ENCODE results near the gene DCLK1.
A peak's percentile ranks its signal among the peaks of the same experiment; 100 is the strongest.

Gene DCLK1

DNA sequence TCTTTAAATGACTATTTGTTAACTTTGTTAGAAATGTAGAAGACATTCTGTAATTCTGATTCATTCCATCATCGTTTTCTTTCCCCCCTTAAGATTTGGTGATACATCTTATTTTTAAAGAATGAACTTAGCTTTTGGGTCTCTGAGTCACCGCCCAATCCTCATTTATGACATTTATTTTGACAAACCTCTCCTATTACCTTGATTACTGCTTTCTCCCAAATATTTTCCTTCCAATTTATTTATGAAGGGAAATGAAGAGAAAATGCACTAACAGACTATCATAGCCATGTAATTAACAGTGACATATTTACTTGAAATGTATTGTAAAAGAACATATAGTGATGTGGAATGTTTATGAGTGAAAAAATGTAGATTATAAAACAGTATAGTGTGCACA, 241.6 kb downstream of the DCLK1 start:
- DNase-seq, result no peak

DNA sequence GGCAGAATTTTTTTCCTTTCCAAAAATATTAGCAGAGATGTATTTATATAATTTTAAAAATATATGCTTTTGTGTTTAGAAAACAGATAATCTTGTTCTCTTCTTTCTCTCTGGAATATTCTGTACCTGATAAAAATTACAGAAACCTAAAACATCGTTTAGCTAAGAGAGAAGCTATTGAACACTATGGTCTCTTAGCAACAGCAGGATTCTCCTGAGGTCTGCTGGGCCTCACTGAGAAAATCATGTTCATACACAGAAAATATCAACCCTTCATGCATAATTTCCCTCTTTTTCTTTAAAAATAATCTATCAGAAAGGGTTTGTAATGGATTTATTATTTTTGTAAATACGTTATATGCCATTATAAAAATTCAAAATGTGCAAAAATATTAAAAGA, 242.2 kb downstream of the DCLK1 start:
- no peak for DNase-seq

DNA sequence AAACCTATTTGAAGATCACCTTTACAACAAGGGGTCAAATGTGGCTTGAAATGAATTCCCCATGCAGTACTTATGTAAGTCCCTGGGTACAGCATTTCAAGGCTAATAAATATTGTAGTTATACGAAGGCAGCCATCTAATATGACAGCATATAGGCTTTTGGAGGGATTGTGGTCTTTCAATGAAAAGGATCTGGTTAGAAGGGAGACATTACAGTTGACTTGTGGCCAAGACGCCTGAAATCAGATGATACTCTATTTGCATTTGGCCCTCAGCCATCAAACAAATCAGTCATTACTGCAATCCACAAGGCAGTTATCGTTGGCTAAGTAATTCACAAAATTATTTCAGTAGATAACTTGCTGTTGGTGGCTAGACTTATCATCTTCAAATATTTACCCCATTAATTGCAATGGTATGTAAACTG, 242.7 kb downstream of the DCLK1 start:
- no peak for DNase-seq

DNA sequence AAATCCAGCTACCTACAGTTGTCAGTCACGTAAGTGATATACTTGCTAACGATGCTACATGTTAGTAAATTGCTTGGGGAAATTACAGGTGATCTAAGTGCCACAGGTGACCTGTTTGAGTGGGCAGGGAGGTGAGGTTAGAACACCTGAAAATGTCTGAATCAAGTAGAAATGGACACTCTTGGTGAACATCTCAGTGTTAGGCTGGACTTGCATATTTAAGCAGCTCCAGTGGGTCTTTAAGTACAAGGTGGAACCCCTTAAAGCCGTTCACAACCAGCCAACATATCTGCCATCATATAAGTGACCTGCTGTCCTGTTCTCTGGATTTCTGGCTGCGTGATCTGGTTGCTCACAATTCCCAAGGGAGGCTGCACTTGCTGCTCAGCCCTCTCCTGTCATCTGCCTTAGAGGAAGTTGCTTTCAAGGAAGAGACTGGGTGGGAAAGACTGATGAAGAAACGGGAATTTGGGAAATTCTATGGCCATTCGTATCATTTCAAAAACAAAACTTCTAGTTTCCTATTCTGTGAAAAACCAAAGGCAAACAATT, 244.0 kb downstream of the DCLK1 start:
- DNase-seq, result no peak

DNA sequence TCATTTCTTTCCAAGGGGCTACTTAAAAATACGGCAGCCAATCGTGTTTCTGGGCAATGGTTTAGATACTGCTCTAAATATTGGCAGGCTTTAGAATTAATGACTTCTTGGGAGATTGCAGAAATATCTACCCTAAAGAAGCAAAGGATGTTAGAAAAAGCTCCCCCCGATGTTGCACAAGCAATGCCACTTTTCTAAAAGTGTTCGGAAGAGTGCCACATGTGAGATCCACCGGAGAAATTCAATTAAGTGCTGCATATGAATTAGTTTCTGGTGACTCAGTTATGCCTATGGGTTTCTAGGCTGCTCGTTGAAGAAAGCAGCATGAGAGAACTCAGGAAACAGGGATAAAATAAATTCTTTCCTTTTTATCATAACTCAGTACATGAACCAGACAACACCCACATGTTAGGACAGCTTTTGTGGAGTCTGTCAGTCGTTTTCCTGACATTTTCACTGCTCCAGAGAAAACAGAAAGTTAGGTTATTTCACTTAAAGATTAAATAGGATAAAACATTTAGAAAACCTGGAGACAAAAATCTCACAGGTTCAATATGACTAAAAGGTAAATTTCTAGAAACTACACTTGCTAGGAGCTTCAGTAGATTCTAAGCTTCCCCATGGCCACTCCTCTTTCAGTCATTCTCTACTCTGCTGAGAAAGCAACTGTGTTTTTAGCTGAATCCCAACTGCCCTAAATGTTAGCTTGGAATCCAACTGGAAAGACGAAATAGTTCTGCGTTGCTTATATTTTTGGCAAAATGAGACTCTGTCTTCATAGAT, 244.7 kb downstream of the DCLK1 start:
- DNase-seq, result no peak

DNA sequence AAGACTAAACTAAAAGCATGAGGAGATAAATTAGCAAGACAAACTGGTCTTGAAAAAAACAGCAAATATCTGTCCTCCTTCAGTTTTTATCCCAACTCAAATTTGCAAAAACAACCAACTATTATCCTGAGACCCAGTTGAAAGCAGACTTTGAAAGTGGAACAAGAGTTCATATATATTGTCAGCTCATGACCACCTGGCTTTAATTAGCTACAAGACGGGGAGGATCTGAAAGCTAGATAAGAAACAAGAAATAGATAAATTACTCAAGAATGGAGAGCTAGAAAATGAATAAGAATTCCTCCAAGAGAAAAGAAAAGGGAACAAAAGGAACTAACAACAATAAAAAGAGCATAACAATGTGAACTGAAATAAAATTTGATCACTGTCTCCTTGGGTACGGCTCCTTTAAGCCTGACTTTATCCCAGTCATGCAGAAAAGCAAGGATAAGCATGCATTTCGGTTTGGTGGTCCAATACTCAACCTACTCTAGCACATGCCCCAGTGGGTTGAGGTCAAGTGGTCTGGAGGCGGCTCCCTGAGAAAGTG, 246.9 kb downstream of the DCLK1 start:
- DNase-seq, result no peak

DNA sequence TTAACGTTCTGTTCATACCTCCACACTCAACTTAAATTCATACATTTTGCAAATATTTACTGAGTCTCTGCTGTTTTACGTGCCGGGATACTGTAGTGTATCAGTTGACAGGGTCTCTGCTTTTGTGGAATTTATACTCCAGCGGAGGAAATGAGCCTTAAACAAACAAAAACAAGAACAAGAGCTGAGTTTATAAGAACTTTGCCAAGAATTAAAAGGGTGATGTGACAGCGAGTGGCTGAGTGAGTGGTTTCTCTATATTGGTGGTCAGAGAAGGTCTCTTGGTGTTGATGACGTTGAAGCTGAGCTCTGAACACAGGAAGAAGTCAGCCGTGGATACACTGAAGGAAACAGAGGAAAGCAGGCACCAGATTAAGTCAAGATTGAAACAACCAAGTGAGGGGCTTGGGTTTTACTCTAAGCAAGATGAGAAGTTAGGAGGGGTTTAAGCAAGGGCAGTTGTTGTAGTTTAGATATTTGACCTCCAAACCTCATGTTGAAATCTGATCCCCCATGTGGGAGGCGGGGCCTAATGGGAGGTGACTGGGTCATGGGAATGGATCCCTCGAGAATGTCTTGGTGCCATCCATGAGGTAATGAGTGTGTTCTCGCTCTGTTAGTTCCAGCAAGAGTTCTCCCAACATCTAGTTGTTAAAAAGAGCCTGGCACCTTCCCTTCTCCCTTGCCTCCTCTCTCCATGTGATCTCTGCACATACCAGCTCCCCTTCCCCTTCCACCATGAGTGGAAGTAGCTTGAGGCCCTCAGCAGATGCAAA, 248.3 kb downstream of the DCLK1 start:
- no peak for DNase-seq

DNA sequence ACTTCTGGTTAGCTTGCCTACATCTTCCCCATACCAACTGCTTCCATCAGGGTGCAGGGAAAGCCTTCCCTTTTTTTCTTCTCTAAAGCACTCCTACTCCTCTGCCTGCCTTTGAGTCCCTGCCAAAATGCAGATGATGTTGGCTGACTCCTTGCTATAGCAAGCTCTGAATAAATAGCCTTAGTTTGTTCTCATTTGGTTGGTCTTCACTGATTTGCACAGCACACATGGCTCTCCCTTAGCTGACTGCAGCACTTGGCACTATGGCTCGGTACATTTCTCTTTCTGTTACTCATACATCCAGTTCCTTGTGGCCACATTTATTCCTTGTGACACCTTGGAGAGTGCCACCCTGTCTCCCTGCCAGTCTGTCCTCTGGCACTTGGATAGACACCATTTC, 249.8 kb downstream of the DCLK1 start:
- no peak for DNase-seq

DNA sequence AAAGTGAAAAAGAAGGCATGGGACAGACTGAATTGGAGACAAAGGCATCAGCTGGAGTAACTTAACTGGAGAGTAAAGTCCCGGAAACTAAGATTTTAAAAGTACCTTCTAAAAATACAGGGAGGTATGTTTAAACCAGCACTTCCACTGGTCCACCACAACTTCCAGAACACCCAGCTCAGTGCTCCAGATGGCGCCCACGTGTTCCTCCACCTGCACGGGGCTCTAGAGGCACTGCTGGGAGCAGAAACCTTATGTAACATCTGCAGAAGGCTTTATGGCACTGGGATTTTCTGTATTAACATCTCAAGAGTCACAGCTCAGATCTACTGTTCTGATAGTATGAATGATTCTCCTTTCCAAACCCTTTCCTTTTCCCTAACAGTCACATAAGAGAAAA, 252.1 kb downstream of the DCLK1 start:
- no peak for DNase-seq

DNA sequence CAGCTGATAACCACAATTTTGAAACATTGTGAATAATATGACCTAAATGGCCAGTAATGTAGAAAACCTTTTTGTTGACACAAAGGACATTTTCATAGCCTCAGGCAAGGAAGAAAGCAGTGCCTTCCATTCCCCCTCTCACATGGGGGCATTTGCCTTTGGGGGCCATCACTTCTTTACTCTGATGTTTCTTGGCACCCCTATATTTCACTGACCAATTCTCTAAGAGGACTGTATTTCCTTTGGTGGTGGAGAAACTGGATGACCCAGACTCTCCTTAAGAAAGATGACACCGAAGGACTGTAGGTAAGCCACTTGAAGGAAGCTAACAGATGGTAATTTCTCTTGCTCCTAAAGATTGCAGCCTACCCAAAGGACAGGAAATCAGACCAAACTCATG, 254.6 kb downstream of the DCLK1 start:
- no peak for DNase-seq

DNA sequence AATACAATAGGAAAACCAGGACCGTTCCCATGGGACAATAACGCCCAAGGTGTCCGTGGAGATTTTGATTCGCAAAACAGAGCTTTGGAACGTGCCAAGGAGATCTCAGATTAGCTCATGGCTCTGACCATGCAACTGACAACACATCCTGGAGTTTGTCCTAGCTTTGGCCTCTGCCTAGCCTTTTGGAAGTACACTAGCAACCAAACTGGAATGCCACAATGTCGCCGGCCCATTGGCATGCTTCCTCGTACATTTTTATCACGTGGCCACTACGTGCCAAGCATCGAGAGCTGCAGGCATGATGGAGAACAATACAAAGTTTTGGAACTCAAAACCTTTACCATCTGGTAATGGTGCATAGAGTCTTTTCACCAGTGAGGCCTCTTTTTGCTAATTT, 256.5 kb downstream of the DCLK1 start:
- no peak for DNase-seq

DNA sequence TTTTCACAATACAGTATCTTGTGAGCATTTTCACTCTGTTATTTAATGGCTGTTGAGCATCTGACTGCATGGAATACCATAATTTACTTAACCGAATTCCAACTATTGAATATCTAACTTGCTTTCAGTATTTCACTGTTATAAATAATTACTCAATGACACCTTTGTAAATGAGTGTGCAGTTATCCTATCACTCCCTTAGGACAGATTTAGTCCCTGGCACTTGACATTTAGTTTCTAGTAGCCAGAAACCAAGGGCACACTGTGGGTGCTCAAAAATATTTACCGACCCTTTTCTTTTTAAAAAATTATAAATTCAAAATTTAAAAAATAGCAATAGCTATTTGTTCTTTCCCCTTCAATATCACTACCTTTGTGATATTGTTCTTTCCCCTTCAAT, 258.8 kb downstream of the DCLK1 start:
- no peak for DNase-seq

DNA sequence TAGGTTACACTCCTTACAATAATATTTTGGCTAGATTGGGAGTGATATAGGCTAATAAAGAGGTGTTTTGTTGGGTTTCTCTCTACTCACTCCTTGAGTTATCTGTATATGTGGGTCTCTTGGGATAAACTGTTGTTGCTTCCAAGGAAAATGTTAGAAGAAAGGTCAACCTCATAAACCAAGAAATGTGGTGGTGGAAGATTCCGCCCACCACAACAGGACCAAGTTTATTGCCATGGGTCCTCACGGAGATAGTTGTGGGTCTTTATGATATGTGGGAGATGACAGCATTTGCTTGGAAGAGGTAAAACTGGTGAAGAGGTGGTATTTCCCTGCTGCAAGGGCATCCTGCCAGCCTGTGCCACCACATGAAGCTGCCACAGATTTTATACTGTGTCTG, 259.6 kb downstream of the DCLK1 start:
- DNase-seq, result no peak

DNA sequence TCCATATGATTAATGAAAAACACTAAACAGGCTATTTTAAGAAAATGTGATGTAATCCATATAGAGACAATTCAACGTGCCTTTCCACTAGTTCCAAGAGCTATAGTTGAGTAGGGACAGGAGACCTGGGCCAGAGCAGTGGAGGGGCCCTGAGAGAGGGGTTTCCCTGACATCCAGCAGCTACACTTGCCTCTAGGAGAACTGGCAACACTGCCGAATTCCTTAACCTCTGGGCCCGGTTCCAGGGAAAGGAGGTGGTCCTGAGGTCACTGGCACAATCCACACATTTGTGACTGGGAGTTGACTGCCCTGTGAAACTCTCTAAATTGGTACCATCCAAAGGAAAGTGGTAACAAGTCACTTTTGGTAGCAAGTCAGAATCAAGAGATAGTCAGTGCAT, 264.4 kb downstream of the DCLK1 start:
- no peak for DNase-seq

DNA sequence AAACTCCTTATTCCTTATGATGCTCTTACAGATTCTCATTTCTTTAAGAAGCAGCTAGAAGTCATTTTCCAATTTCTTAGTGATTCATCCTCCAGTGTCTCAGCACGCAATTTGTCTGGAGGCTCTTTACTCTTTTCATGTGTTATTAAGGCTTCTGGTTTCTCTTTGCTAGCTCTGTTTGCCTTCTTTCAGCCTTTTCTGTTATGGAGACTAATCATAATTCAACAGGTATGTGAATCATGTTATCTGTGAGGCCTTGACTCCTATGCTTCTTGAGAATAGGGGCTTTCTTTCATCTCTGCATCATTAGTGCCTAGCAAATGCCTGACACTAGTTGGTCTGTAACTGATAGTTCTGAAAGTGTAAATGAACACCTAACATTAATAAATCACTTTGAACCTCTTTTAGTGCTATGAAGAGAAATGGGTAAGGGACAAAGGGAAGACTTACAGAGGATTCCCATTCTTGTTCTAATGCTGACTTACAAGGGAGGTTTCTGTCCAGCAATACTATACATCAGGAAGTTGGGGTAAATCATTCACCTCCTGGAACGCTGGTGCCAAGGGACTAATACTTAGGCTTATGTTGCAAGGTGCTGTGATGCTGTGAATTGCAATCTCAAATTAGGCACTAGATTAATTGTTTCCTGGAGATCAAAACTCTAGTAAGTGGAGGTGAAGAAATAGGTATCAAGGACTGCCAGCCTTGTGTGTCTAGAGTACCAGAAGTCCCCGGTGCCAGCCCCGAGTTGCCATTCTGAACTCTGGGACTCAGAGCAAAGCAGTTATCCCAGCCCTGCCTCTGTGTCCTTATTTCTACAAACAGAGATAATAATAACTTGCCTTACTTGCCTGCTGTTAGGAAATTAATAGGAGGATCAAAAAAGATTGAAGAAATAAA, 265.6 kb downstream of the DCLK1 start:
- no peak for DNase-seq

DNA sequence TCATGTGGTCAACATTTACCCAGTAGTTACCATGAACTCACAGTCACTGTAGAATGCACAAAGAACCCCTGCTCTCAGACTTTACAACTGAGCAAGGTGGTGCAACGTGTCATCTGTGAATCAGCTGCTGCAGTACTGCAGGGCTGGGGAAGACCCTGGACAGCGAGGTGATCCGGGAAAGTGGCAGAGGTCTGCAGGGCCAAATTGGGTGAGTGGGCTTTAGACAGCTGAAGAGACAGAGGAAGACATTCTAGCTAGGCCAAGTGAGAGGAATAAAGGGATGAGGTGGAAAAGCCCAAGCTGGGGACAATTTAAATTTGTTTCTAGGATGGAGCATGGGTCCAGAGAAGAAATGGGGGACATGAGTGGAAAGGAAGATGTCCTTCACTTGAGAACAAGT, 270.5 kb downstream of the DCLK1 start:
- no peak for DNase-seq

DNA sequence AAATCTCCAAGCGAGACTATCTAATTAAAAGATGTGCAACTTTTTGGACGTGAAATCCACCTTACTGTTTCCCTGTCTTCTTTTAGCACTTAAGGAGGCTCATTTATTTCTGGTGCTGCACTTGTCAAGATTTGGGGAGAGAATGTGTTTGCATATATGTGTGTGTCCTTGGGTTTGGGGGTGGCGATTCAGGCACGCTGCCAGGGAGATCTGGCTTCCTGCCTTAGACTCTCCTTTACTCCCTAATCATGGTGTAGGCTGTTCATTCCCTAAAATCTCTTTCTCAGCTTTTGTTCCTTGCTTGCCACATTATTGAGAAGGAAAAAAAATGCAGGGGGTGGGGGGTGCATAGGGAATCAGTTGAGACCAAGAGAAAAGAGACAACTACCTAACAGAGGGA, 271.2 kb downstream of the DCLK1 start:
- no peak for DNase-seq

DNA sequence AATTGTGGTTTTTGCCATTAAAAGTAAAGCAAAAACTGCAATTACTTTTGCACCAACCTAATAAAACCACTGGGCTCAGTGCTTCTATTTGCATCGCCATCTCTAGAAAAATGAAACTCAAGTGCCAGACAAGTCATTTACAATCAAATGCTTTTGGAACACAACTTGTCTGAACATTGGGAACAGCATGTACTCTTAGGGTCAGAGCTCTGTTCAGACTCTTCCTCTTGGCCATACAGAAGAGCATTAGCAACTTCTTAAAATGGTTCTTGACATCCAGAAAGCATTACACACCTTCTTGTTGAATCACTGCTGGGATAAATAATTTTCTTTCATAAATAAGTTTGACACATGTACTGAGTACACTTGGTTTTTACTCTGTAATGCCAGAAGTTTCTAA, 272.5 kb downstream of the DCLK1 start:
- DNase-seq, result no peak

DNA sequence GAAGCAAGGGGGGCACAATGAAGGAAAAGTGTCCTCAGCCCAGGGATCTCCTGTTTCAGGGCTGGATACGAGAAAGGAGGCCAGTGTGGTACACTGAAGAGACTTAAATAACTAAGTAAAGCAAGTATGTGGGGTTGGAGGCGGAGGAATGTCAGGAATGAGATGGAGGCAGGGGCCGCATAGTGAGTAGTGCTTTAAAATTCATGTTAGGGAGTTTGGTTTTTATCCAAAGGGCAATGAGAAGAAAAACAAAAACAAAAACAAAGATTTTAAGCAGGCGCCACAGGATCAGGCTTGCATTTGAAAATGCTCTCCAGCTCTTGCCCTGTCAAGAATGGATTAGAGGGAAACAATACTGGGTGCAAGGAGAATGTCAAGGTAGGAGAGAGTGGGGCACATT, 273.4 kb downstream of the DCLK1 start:
- DNase-seq, result peak; percentile 17

DNA sequence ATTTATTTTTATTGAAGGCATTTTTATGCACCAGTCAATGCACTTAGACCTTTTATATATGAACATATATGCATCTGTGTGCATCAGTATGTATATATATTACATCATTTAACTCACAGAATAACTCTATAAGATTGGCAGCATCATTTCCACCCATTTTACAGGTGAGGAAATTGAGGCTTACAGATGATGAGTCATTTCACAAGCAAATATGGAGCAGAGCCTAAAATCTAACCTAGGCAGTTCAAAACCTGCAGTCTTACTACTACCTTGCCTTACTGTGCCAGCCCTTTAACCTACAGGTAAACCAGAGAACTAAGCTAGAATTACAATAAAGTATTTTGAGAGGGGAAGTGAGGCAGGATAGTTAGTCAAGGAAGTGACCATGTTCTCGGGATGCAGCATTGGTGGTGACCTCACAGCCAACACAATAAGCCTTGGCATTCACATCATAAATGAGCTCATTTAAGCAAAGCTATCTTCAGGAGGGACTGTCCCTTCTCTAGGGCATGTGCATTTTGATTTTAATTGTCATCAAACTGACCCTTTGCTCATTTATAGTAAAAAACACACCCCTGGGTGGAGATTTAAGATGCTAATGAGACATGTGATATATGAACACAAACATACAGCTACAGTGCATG, 274.3 kb downstream of the DCLK1 start:
- no peak for DNase-seq

DNA sequence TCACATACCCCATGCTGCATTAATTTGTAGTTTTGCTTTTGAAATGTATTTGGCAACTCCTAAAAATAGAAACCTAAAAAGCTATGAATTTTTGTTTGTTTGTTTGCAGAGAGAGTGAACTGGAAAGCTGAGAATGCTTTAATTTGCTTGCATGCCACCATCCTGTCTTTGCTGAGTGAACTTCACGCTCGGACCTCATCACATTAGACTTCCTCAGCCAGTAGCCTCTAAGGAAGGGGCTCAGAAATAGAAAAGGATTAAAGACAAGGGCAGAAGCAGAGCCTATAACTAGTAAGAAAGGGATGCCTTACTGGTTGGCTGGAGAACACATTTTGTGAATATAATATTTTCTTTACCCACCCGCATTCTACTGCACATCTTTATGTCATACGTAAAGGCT, 275.1 kb downstream of the DCLK1 start:
- no peak for DNase-seq

DNA sequence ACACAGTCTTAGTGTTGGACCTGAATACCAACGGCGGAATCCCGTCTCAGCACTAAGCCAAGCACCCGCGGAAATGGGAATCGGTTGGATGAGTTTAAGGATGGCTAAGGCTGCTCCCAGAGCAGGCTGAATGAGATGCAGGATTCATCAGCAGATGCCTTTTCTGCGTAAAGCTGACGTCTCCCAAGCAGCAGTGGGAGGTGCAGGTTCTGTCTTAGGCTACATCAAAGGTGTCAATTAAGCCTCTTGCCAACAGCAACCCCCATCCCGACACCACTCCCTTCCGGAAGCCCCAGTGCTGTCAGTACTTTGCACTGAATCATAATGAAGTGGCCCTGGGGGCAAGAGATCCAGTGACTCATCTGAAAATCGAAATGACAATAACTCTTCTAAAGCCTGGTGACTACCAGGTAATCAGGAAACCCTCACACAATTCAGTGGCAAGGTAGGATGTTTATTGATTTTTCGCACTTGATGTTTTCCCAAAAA, 275.6 kb downstream of the DCLK1 start:
- DNase-seq, result peak; percentile 26
